Measurements from ENCODE around the gene IL10.

IL10 gene

GRCh38 chr1:206772243-206772937 lies at the start of gene IL10:
Gene IL10, minus strand, starts transcription at chr1:206772494. Its CDS starts 59 bp downstream, at chr1:206772435.
- no peak for DNase-seq (ENCODE audit: low read depth in 2 of 2)
- H3K4me3 ChIP-seq (replicated peaks in 1 of 2; ENCODE audit: low read depth in 2 of 2, low read length in 2 of 2): no peak within 1 kb of the TSS
- no peak for TF ChIP-seq CTCF (IDR thresholded peaks at IDR 0.05; ENCODE audit: low read depth, low read length)

GRCh38 chr1:206821493-206821892 lies 49.2 kb upstream of the IL10 start:
- no peak overlapping the region for H3K4me3 ChIP-seq (replicated peaks in 1 of 2; ENCODE audit: low read depth in 2 of 2, low read length in 2 of 2)
- TF ChIP-seq CTCF (IDR thresholded peaks at IDR 0.05; ENCODE audit: low read depth, low read length): no peak
- no peak for DNase-seq (ENCODE audit: low read depth in 2 of 2)

GRCh38 chr1:206816390-206817287 lies 44.3 kb upstream of the IL10 start:
- H3K4me3 ChIP-seq (replicated peaks in 1 of 2; ENCODE audit: low read depth in 2 of 2, low read length in 2 of 2): no peak overlapping the region
- no peak for TF ChIP-seq CTCF (IDR thresholded peaks at IDR 0.05; ENCODE audit: low read depth, low read length)
- DNase-seq (ENCODE audit: low read depth in 2 of 2): peak; percentile 23 to 89

GRCh38 chr1:206814716-206815341 lies 42.5 kb upstream of the IL10 start:
- no peak overlapping the region for H3K4me3 ChIP-seq (replicated peaks in 1 of 2; ENCODE audit: low read depth in 2 of 2, low read length in 2 of 2)
- no peak for TF ChIP-seq CTCF (IDR thresholded peaks at IDR 0.05; ENCODE audit: low read depth, low read length)
- peak in 1 of 2 donors; percentile 91 for DNase-seq (ENCODE audit: low read depth in 2 of 2)

- DNase-seq (ENCODE audit: low read depth in 2 of 2): no peak
- no peak overlapping the region for H3K4me3 ChIP-seq (replicated peaks in 1 of 2; ENCODE audit: low read depth in 2 of 2, low read length in 2 of 2)
- no peak for TF ChIP-seq CTCF (IDR thresholded peaks at IDR 0.05; ENCODE audit: low read depth, low read length)
Observed at GRCh38 chr1:206812471-206812870, 40.2 kb upstream of the IL10 start.

- DNase-seq (ENCODE audit: low read depth in 2 of 2): peak; percentile 68 to 74
- TF ChIP-seq CTCF (IDR thresholded peaks at IDR 0.05; ENCODE audit: low read depth, low read length): peak; percentile 54
- H3K4me3 ChIP-seq (replicated peaks in 1 of 2; ENCODE audit: low read depth in 2 of 2, low read length in 2 of 2): no peak overlapping the region
Observed at GRCh38 chr1:206809504-206810084, 37.3 kb upstream of the IL10 start.
